Hepatic stellate cell (primary cell): ENCODE results near the gene IP6K3.

Source experiments
- DNase-seq: peaks from one replicate; pipeline ENCODE4 v3.0.0; 2011; ENCODE audit warnings: low spot score

IP6K3 gene

GRCh38 chr6:33704215-33705066 lies 42.3 kb downstream of the IP6K3 start:
- DNase-seq, result no peak

DNA sequence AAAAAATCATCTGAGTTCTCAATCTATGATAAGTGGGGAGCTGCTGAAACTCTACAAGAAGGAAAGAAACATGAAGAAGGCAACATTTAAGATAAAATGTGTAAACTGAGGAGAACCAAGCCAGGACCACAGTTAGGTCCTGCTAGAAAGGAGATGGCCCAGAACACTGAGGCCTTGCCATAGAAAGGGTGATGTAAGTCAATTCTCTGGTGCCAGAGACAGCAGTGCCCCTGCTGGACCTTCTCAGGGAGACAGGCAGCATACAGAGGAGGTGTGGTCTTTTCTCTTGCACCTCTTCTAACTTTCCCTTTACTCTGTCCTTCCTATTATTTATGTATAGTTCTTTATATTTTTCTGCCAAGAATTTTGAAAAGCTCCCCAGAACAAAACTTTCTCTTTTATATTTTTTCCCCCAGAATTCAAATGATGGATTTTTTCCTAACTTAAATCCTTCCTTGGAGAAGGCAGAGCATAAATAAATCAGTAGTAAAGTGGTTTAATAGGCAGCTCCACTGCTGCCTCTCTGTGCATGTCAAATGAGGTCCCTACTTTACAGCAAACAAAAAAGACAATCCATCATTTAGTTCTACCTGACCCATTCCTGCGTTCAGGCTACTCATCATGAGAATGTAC lies 44.2 kb downstream of the IP6K3 start:
- peak; percentile 82 for DNase-seq

GRCh38 chr6:33700391-33701050 lies 46.2 kb downstream of the IP6K3 start:
- DNase-seq, result peak; percentile 68

GRCh38 chr6:33699739-33700138 lies 47.0 kb downstream of the IP6K3 start:
- no peak for DNase-seq

GRCh38 chr6:33699131-33699530 lies 47.6 kb downstream of the IP6K3 start:
- no peak for DNase-seq

DNA sequence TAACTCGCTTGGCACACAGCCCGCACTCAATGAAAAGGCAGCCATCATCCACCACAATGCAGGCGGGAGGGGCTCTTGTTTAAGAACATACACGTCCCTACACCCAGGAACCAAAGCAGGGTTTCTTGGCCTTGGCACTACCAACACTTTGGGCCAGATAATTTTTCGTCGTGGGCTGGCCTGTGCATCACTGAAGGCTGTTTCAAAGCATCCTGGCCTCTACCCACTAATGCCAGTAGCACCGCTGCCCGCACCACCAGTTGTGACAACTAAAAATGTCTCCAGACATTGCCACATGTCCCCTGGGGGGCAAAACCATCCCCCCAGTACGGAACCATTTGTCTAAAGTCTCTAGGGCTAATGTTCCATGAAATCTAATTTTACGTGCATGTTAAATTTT lies 48.2 kb downstream of the IP6K3 start:
- DNase-seq, result no peak

DNA sequence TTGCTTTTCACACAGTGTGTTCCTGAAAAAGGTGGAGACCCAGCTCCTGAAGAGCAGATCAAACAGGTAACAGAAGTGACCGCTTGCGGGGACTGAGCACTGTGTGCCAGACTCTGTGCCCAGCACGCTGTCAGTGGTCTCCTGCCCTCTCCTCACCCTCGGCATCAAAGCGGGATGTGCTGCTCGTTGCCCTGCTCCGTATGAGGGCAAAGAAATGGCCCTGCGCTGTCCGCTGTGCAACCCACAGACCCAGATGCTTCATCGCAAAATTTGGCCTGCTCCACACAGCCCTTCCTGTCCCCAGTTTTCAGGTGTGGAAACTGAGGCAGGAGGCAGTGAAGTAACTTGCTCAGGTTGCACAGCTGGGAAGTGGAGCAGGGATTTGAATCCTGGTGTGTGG lies 48.9 kb downstream of the IP6K3 start:
- DNase-seq, result no peak

DNA sequence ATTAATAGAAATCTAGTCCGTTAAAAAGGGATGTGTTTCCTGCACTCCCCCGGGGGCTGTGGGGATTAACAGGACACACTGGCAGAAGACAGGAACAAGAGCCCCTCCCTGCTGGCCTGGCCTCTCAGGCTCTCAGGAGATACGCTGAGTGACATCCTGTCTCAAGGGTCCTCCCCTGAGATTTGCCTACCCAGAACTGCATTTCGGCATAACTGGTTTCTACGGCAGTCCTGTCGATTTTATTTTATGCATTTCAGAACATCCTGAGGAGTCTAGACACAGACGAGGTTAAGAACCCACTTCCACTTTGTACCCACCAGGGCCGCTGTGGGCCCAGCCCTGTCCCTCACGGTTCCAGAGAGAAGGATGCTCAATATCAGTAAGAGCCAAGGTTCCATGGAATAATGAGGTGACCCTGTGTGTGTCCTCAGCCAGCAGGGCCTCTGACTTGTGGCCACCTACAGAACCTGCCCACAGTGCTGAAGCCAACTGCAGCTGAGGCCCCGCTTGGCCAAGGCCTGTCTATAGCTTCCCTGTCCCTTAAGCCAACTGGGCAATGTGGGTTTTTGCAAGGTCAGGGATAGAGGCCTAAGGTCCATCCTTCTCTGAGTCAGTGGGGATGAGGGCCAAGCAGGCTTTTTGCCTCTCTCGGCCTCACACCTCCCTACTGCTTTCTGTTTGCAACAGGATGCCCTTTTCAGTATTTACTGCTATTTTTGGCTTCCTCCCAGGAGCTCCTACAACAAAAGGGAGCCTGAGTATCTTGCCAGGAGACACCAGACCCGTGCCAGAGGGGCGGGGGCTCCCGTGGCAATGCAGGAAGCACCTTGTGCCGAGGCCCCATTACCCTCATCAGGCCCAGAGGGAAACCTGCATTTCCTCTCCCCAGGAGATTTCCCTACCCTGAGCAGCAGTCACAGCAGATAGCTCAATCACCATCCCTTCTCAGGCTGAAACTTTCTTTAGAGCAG lies 49.9 kb downstream of the IP6K3 start:
- peak; percentile 58 for DNase-seq

- DNase-seq, result no peak
Observed at GRCh38 chr6:33696076-33696475, 50.6 kb downstream of the IP6K3 start.

DNA sequence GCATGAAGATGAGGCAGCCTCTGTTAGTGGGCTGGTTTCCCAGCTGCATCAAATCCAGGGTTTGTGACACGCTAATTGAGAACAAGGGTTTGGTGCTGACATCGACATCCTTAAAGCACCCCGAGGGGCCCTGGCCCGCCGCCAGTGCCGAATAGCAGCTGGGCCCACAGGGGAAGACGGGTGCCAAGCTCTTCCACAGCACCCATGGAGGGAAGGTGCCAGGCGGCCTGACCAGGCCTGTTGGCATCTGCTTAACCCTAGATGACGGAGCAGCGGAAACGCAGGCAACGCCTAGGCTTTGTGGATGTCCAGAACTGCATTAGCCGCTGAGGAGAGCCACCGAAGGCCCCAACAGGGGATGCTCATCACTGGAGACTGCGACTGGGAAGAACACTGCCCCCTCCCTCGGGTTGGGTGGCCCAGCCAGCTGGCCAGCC lies 51.2 kb downstream of the IP6K3 start:
- DNase-seq, result no peak

- no peak for DNase-seq
Observed at GRCh38 chr6:33694977-33695376, 51.7 kb downstream of the IP6K3 start.

DNA sequence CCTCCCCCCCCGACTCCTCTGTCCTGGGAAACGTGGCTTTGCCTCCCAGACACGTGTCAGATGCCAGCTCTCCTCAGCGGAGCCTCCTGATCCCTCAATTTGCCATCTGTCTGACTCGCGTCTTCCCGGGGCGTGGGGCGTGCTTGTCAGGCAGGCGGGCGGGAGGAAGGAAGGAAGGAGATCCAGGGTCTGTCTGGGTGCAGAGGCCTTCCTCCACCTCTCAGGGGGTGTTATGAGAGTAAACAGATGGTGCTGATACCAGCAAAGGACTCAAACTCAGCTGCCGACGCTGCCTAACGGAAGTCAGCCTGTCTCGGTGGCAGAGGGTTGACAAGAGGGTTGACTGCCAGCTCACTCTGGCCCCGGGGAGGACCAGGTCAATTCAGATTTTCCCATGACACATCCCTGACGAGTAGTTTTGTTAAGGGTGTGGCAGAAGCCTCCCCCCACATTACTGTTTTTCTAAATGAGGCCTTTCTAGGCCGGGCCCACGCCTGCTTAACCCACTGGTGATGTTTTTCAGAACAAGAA lies 52.2 kb downstream of the IP6K3 start:
- no peak for DNase-seq

DNA sequence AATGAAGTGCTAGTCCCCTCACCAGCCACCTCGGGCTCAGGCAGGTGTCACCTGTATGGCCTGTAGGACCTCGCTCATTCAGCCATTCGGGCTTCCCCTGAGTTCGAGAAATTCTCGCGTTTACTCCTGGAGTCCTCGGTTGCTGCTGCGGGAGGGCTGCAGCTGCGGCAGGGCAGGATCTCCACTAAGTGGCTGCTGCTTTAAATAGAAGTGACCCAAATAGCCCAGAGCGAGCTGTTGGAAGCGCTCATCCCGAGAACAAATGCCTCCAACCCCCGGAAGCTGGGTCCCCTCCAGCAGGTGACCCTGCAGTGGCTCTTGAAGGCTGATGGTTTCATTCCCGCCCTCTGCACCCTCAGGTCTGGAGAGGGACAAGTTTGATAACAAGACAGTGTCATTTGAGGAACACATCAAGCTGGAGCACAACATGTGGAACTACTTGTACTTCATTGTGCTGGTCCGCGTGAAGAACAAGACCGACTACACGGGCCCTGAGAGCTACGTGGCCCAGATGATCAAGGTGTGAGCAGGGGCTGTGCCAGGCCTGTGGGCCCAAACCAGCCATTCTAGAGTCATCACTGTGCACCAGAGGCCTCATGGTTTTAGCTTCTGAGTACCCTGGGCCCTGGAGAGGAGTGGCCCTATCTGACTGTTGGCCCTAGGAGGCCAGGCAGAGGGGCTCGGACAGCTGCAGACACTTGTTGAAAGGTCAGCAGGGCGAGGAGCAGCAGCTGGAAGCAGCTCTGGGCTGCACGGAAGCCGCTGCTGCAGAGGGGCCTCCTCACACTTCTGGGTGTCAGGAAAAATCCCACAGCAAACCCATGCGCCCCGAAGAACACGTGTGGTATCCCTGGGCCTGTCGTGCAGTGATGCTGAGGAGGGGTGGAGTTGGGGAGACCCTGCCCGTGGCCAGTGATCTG lies 53.3 kb downstream of the IP6K3 start:
- DNase-seq, result no peak

DNA sequence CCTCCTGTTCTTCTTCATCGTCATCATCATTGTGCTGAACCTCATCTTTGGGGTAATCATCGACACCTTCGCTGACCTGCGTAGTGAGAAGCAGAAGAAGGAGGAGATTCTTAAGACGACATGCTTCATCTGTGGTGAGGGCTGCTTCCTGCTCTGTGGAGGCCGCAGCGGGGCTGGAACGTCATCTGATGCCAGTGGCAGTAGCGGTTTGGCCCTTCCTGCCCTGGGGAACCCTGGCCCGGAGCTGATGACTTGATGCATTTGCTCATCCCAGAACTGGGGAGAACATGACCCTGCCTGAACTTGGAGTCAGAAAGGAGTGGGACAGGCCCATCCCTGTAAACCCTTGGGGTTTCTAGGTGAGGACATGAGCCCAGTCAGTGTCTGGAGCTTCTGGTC lies 53.9 kb downstream of the IP6K3 start:
- peak; percentile 82 for DNase-seq

GRCh38 chr6:33692078-33692759 lies 54.5 kb downstream of the IP6K3 start:
- no peak for DNase-seq

DNA sequence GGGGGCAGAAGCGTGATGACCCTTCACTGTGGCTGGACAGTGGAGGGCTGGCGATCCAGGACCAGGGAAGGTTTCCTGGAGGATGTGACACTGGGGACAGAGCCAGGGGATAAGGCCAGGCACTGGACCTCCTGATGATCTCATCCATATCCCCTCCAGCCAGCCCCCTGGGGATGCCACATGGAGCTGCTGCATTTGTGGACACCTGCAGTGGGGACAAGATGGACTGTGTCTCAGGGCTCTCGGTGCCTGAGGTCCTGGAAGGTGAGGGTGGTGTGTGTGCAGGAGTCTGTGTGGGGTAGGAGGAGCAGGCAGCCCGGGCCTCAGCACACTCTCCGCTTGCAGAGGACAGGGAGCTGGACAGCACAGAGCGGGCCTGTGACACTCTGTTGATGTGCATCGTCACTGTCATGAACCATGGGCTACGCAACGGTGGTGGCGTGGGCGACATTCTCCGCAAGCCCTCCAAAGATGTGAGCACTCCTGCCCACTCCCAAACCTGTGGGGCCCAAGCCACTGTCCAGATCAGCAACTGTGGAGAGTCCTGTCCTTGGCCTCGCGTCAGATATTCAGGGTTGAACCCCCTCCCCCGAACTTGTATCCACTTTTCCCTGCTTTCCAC lies 55.1 kb downstream of the IP6K3 start:
- no peak for DNase-seq

GRCh38 chr6:33690766-33691165 lies 55.9 kb downstream of the IP6K3 start:
- no peak for DNase-seq

GRCh38 chr6:33689879-33690278 lies 56.8 kb downstream of the IP6K3 start:
- DNase-seq, result no peak

DNA sequence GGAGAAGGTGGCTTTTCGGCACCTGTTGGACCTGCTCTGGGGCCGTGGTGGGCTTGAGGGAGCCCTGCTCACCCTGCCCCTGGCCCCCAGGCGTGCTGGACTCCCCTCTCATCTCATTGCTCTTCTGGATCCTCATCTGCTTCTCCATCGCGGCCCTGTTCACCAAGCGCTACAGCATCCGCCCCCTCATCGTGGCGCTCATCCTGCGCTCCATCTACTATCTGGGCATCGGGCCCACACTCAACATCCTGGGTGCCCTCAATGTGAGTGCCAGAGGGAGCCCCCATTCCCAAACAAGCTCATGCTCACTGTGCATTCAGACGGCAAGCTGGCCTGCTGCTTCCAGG lies 57.6 kb downstream of the IP6K3 start:
- no peak for DNase-seq
